Panc1 (cell line): Measurements from ENCODE around the gene CTXND1. TPM values are rescaled to one million over a fixed set of nuclear protein-coding genes. Genes with fewer than 3 reads are reported as not detected.

ENCODE experiments used
- ATAC-seq: fragments of 200-7000 bp; cut with Tn5 transposase; 2 replicates; pipeline ENCODE4 v1.9.1; 2020; ENCODE audit warnings: mild to moderate bottlenecking, moderate library complexity
- BruUV-seq: library from RNA; stranded (reverse); fragments of 400-500 nt; replicated peaks from 2 replicates; lab custom pipeline; 2021; lab: Mats Ljungman, UMichigan
- CTCF ChIA-PET: fragments of 300-600 bp; sonication (Branson Sonifier 250); formaldehyde crosslinking; loops from one replicate; lab custom pipeline; 2022; ENCODE audit warnings: antibody characterized with exemption; lab: Charles Lee
- POLR2A ChIA-PET: fragments of 300-600 bp; sonication (Branson Sonifier 250); formaldehyde crosslinking; loops from one replicate; lab custom pipeline; 2022; ENCODE audit warnings: antibody characterized with exemption; lab: Charles Lee
- DNase-seq: peaks from one replicate; pipeline ENCODE4 v3.0.0-alpha.2; 2010; ENCODE audit warnings: low read depth, low spot score
- H3K27ac ChIP-seq: 2 replicates; pipeline ENCODE4 v1.5.1; 2011; ENCODE audit warnings: mild to moderate bottlenecking, low read length, inconsistent platforms
- H3K27me3 ChIP-seq: fragments of 200-500 bp; sonication (Bioruptor generic); 2 replicates; pipeline ENCODE4 v1.6.0; 2014; ENCODE audit warnings: low read length, inconsistent platforms; ENCODE audit not compliant: control insufficient read depth, insufficient read depth
- H3K36me3 ChIP-seq: fragments of 200-500 bp; sonication (Bioruptor generic); 2 replicates; pipeline ENCODE4 v1.5.1; 2014; ENCODE audit warnings: inconsistent platforms, mild to moderate bottlenecking, low read length, moderate library complexity; ENCODE audit not compliant: control insufficient read depth, insufficient read depth
- H3K4me1 ChIP-seq: 2 replicates; pipeline ENCODE4 v1.5.1; 2011; ENCODE audit warnings: inconsistent platforms, mild to moderate bottlenecking, low read length, moderate library complexity; ENCODE audit not compliant: control insufficient read depth, insufficient read depth
- H3K4me3 ChIP-seq, 2 experiments: 2 replicates each; pipeline ENCODE4 v1.5.1; 2011 to 2012; ENCODE audit warnings: low read depth in 2 of 2, low read length in 2 of 2, mild to moderate bottlenecking in 2 of 2, inconsistent platforms in 1 of 2, moderate library complexity in 1 of 2
- H3K9me3 ChIP-seq: fragments of 200-500 bp; sonication (Bioruptor generic); 2 replicates; pipeline ENCODE4 v1.5.1; 2014; ENCODE audit warnings: low read depth, mild to moderate bottlenecking, inconsistent platforms, low read length, moderate library complexity; ENCODE audit not compliant: control insufficient read depth, insufficient read depth
- CTCF ChIP-seq: fragments of 450-650 bp; IDR thresholded peaks from 2 replicates; pipeline ENCODE4 v1.5.1; 2017; ENCODE audit warnings: mild to moderate bottlenecking
- POLR2AphosphoS5 ChIP-seq: IDR thresholded peaks from 2 replicates; pipeline ENCODE4 v1.6.1; 2012; ENCODE audit warnings: mild to moderate bottlenecking, low read depth, low read length, moderate library complexity
- REST ChIP-seq, 2 experiments: IDR thresholded peaks; 2 replicates each; pipeline ENCODE4 v1.6.1; 2011 to 2012; ENCODE audit warnings: low read depth in 2 of 2, control low read depth in 1 of 2, low read length in 1 of 2, mild to moderate bottlenecking in 1 of 2, moderate library complexity in 1 of 2; ENCODE audit not compliant: insufficient read depth in 1 of 2
- SIN3A ChIP-seq: IDR thresholded peaks from 2 replicates; pipeline ENCODE4 v1.6.1; 2012; ENCODE audit warnings: low read depth, mild to moderate bottlenecking, low read length, moderate library complexity, borderline replicate concordance; ENCODE audit not compliant: insufficient read depth
- TCF7L2 ChIP-seq: IDR thresholded peaks from 2 replicates; pipeline ENCODE4 v1.6.1; 2011; ENCODE audit warnings: mild to moderate bottlenecking, low read depth, low read length, inconsistent platforms
- in situ Hi-C: cut with HindIII; loops from 2 replicates; pipeline ENCODE4 v1.10.0; 2016; ENCODE audit warnings: low sequenced_read_pairs, low pct_unique_long_range_greater_than_20kb
- intact Hi-C: fragments of 100-400 bp; cut with micrococcal nuclease; formaldehyde crosslinking; loops from one replicate; pipeline ENCODE4 v1.10.0; 2022; ENCODE audit not compliant: unreplicated experiment
- total RNA-seq: library from RNA; stranded (reverse); gene quantifications from one replicate; pipeline ENCODE4 v1.2.1, GENCODE V29; 2021; ENCODE audit not compliant: unreplicated experiment

The CTXND1 gene
- total RNA-seq, 1 experiment from 2014 or later: not detected

GRCh38 chr15:80167936-80168335 is 84.1 kb downstream of the CTXND1 start:
- no peak for ATAC-seq

GRCh38 chr15:80163897-80164296 is 88.1 kb downstream of the CTXND1 start:
- no peaks in the 10 kb centered on the region for H3K36me3 ChIP-seq
- no peaks in the 10 kb centered on the region for H3K27me3 ChIP-seq
- in situ Hi-C loops (no loop called here), intact Hi-C loops (no loop called here)
- H3K4me1 ChIP-seq: no peaks in the 10 kb centered on the region
- POLR2A ChIA-PET: no interaction called here
- H3K9me3 ChIP-seq: no peaks in the 10 kb centered on the region
- TF ChIP-seq POLR2AphosphoS5 (no peak), TCF7L2 (no peak), CTCF (no peak), REST (IDR thresholded peaks at IDR 0.05; ENCODE audit: insufficient read depth in 1 of 2, low read depth in 2 of 2, low read length in 1 of 2) (no peak), SIN3A (no peak)
- CTCF ChIA-PET: no interaction called here
- no TSS peak for BruUV-seq
- ATAC-seq (no peak), DNase-seq (no peak)
- H3K4me3 ChIP-seq: no peak overlapping the region
- no peak overlapping the region for H3K27ac ChIP-seq

More at GRCh38 chr15:80167936-80168335, 84.1 kb downstream of the CTXND1 start:
- TF ChIP-seq REST (IDR thresholded peaks at IDR 0.05; ENCODE audit: insufficient read depth in 1 of 2, low read depth in 2 of 2, low read length in 1 of 2): no peak
- no peak for TF ChIP-seq POLR2AphosphoS5
- TF ChIP-seq TCF7L2: no peak
- no peak for TF ChIP-seq SIN3A
- no peak for TF ChIP-seq CTCF
- Histone ChIP-seq H3K9me3 (no peaks in the 10 kb centered on the region), H3K36me3 (no peaks in the 10 kb centered on the region), H3K27me3 (no peaks in the 10 kb centered on the region), H3K27ac (no peak overlapping the region), H3K4me1 (no peaks in the 10 kb centered on the region), H3K4me3 (no peak overlapping the region)
- no peak for DNase-seq
- ChIA-PET POLR2A (no interaction called here), CTCF (no interaction called here)
- intact Hi-C loops (no loop called here), in situ Hi-C loops (no loop called here)
- no TSS peak for BruUV-seq
